Stomach (tissue), 9 donors: ENCODE results near the gene CD200R1L. TPM values are rescaled to one million over a fixed set of nuclear protein-coding genes. Genes with fewer than 3 reads are reported as not detected.
A peak's percentile ranks its signal among the peaks of the same experiment; 100 is the strongest.

Source experiments
- DNase-seq, 2 donors: peaks; one replicate each; pipeline versions ENCODE4 v3.0.0 to v3.0.0-alpha.2; 2013 to 2019
- H3K27ac ChIP-seq, 5 donors: fragments of 200-600 bp in 4 of 5; sonication (generic) in 4 of 5; one replicate each; pipeline ENCODE4 v1.5.1; 2013 to 2019; ENCODE audit warnings: mild to moderate bottlenecking in 1 of 5, moderate library complexity in 1 of 5
- H3K27me3 ChIP-seq, 3 donors: fragments of 200-600 bp; sonication (generic); one replicate each; pipeline ENCODE4 v1.5.1; 2017 to 2019; ENCODE audit warnings: mixed run types in 1 of 3
- H3K36me3 ChIP-seq, 4 donors: fragments of 200-600 bp; sonication (generic); 1 replicate in 3 of 4; 2 replicates in 1 of 4; pipeline ENCODE4 v1.5.1; 2016 to 2019
- H3K4me1 ChIP-seq, 4 donors: fragments of 200-600 bp; sonication (generic); one replicate each; pipeline ENCODE4 v1.5.1; 2016 to 2019
- H3K4me3 ChIP-seq, 4 donors: fragments of 200-600 bp; sonication (generic) in 3 of 4; one replicate each; pipeline ENCODE4 v1.5.1; 2016 to 2019; ENCODE audit warnings: mild to moderate bottlenecking in 1 of 4
- H3K9me3 ChIP-seq, 4 donors: fragments of 200-600 bp; sonication (generic); one replicate each; pipeline ENCODE4 v1.5.1; 2016 to 2019
- EP300 ChIP-seq: sonication (generic); formaldehyde crosslinking; IDR thresholded peaks from one replicate; pipeline ENCODE4 v1.6.1; 2017; ENCODE audit warnings: antibody characterized with exemption
- POLR2A ChIP-seq, 4 donors: fragments of 450-650 bp; IDR thresholded peaks; one replicate each; pipeline ENCODE4 v1.6.1; 2016; ENCODE audit warnings: antibody characterized with exemption in 4 of 4, control low read depth in 2 of 4, mild to moderate bottlenecking in 1 of 4, moderate library complexity in 1 of 4
- POLR2AphosphoS5 ChIP-seq, 3 donors: sonication (generic); formaldehyde crosslinking; IDR thresholded peaks; one replicate each; pipeline ENCODE4 v1.6.1; 2016; ENCODE audit warnings: antibody characterized with exemption in 3 of 3
- WGBS, 5 donors: extraction: QIAGEN DNeasy Blood & Tissue Kit in 3 of 5; methylation state at CpG; one replicate each; pipeline versions ENCODE4 v1.1.5 to v1.1.7; 2013 to 2018; 5-methylcytosine and 5-hydroxymethylcytosine counted together
- intact Hi-C: fragments of 100-400 bp; cut with DNase I; formaldehyde crosslinking; loops from one replicate; pipeline ENCODE4 v1.15.1; 2023; ENCODE audit warnings: low total_unique reads
- polyA plus RNA-seq, 3 donors: library from polyadenylated mRNA; stranded (reverse); fragments of 200-250 nt; gene quantifications; one replicate each; pipeline ENCODE4 v1.2.3, GENCODE V29; 2013
- total RNA-seq, 5 donors: library from RNA; depleted of rRNA; stranded (reverse); fragments of >200 nt; gene quantifications; one replicate each; pipeline versions ENCODE4 v1.1.0 to v1.2.3, GENCODE V29; 2014 to 2016
- TF ChIP-seq, protein P1 (sequence below), 7 experiments: fragments of 450-650 bp in 4 of 7; fragments of 200-600 bp in 3 of 7; sonication (generic) in 3 of 7; IDR thresholded peaks; one replicate each; pipeline ENCODE4 v1.5.1; 2016 to 2019; ENCODE audit warnings: antibody characterized with exemption in 7 of 7, control low read depth in 2 of 7, mild to moderate bottlenecking in 1 of 7
- donor health status: healthy with polysubstance abuse.
- donor health status: Bipolar disorder and iron deficiency.
- donor health status: healthy.

CD200R1L gene
- total and polyA plus RNA-seq, 8 donors, result not detected

DNA sequence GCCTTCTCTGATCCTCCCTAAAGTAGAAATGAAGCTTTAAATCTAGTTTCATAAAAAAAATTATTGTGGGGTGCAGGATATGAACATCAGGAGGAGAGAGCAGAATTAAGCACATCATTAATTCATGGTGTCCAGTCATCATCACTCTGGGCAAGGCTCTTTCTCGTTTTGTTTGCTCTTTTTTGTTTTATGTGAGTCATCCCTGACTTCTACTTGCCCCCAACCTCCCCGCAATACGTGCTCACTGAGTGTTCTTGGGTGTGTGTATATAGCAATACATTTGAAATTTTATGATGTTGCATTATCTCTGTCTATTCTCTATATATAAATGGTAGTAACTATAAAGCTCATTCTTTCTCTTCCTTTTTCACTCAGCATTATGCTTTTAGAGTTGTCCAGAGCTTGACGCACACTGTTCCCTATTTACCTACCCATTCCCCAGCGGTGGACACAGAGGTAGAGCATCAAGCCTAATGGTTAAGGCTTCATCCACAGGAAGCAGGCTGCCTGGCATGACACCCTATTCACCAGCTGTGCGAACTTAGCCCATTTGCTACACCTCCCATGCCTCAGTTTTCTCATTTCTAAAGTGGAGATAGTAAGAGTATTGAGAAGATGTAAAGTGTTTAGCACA, 72.3 kb downstream of the CD200R1L start:
- no peak overlapping the region for H3K4me3 ChIP-seq
- no peaks in the 10 kb centered on the region for H3K27me3 ChIP-seq
- intact Hi-C loops, result no loop called here
- no peaks in the 10 kb centered on the region for H3K36me3 ChIP-seq
- no peaks in the 10 kb centered on the region for H3K9me3 ChIP-seq
- WGBS, 5 donors, result 57 to 76% (median 66%) methylated on average over 6 of the region's 6 CpGs
- no peak for TF ChIP-seq POLR2AphosphoS5 (IDR thresholded peaks at IDR 0.05)
- no peak for TF ChIP-seq POLR2A (IDR thresholded peaks at IDR 0.05)
- TF ChIP-seq EP300, result no peak
- TF ChIP-seq, protein P1, sequence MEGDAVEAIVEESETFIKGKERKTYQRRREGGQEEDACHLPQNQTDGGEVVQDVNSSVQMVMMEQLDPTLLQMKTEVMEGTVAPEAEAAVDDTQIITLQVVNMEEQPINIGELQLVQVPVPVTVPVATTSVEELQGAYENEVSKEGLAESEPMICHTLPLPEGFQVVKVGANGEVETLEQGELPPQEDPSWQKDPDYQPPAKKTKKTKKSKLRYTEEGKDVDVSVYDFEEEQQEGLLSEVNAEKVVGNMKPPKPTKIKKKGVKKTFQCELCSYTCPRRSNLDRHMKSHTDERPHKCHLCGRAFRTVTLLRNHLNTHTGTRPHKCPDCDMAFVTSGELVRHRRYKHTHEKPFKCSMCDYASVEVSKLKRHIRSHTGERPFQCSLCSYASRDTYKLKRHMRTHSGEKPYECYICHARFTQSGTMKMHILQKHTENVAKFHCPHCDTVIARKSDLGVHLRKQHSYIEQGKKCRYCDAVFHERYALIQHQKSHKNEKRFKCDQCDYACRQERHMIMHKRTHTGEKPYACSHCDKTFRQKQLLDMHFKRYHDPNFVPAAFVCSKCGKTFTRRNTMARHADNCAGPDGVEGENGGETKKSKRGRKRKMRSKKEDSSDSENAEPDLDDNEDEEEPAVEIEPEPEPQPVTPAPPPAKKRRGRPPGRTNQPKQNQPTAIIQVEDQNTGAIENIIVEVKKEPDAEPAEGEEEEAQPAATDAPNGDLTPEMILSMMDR (IDR thresholded peaks at IDR 0.05), result no peak
- DNase-seq, result no peak
- H3K27ac ChIP-seq, result peak overlapping the region in 3 of 5 donors; percentile 3 to 63 (median 51)
- H3K4me1 ChIP-seq, result peaks cover 0 to 31% (median 0%) of the 10 kb centered on the region in 4 donors

DNA sequence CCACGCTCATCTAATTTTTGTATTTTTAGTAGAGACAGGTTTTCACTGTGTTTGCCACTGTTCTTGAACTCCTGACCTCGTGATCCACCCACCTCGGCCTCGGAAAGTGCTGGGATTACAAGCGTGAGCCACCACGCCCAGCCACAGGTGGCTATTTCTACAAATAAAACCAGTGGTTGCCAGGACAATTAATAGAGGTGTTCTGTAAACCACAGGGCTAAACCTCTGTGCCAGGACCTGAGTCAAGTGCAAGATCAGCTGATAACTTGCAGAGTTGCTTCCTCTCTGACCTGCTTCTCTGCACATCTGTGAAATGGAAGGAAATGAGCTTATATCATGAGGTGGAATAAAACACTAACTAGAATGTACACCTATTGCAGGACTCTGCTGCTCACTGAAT, 72.8 kb downstream of the CD200R1L start:
- Histone ChIP-seq H3K4me1 (peaks cover 0 to 28% (median 0%) of the 10 kb centered on the region in 4 donors), H3K36me3 (no peaks in the 10 kb centered on the region), H3K27ac (peak overlapping the region in 2 of 5 donors; percentile 2 to 3), H3K9me3 (no peaks in the 10 kb centered on the region), H3K27me3 (no peaks in the 10 kb centered on the region), H3K4me3 (no peak overlapping the region)
- intact Hi-C loops, result no loop called here
- TF ChIP-seq POLR2AphosphoS5 (IDR thresholded peaks at IDR 0.05) (no peak), EP300 (no peak), POLR2A (IDR thresholded peaks at IDR 0.05) (no peak)
- DNase-seq, result peak; percentile 40 to 46
- WGBS, 5 donors, result 43 to 59% (median 48%) methylated on average over 6 of the region's 6 CpGs

DNA sequence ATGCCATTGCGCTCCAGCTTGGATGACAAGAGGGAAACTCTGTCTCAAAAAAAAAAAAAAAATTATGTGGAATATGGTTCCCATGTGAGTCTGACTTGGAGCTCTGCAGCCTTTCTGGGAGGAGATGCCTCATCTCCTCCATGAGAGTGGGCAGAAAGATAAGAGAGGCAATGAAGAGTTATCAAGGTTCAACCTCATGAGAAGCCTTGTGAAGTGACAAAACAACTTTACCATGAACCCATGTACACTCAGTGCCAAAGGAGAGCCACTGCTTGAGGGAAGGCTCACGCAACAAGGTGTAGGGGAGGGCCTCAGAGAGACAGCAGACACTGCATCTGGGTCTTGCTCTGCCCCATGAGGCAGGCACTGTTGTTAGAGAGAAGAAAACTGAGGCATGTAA, 75.7 kb downstream of the CD200R1L start:
- Histone ChIP-seq H3K27me3 (no peaks in the 10 kb centered on the region), H3K4me1 (peaks cover 0 to 16% (median 0%) of the 10 kb centered on the region in 4 donors), H3K36me3 (no peaks in the 10 kb centered on the region), H3K27ac (no peak overlapping the region), H3K4me3 (no peak overlapping the region), H3K9me3 (no peaks in the 10 kb centered on the region)
- no peak for TF ChIP-seq POLR2A (IDR thresholded peaks at IDR 0.05)
- no peak for TF ChIP-seq POLR2AphosphoS5 (IDR thresholded peaks at IDR 0.05)
- no peak for TF ChIP-seq EP300
- TF ChIP-seq, protein P1 (IDR thresholded peaks at IDR 0.05), result no peak
- WGBS, 5 donors, result 94 to 100% (median 97%) methylated on average over 2 of the region's 2 CpGs
- no peak for DNase-seq
- intact Hi-C loops, result no loop called here

DNA sequence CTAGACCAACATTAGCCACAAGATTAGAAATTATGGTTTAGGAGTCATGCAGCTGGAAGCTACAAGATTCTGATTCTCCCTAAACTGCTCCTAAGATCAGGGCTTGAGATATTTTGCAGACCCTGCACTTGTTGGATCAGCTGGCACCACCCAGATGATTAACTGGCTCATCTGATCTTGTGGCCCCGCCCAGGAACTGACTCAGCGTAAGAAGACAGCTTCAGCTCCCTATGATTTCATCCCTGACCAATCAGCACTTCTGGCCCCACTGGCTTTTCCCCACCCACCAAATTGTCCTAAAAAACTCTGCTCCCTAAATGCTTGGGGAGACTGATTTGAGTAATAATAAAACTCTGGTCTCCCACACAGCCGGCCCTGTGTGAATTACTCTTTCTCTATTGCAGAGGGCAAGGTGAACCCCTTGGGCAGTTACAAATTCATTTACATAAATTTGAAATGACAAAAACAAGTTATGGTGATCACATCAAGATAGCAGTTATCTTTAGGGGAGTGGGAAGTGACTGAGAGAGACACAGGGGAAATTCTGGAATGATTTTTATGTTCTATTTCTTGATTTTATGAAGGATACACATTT, 76.5 kb downstream of the CD200R1L start:
- Histone ChIP-seq H3K4me3 (no peak overlapping the region), H3K27me3 (no peaks in the 10 kb centered on the region), H3K9me3 (no peaks in the 10 kb centered on the region), H3K4me1 (peaks cover 0 to 22% (median 0%) of the 10 kb centered on the region in 4 donors), H3K36me3 (no peaks in the 10 kb centered on the region), H3K27ac (no peak overlapping the region)
- WGBS, 5 donors, result 81 to 90% (median 87%) methylated on average over 2 to 3 of the region's 3 CpGs
- intact Hi-C loops, result no loop called here
- TF ChIP-seq POLR2AphosphoS5 (IDR thresholded peaks at IDR 0.05) (no peak), EP300 (no peak), POLR2A (IDR thresholded peaks at IDR 0.05) (no peak)
- no peak for DNase-seq

DNA sequence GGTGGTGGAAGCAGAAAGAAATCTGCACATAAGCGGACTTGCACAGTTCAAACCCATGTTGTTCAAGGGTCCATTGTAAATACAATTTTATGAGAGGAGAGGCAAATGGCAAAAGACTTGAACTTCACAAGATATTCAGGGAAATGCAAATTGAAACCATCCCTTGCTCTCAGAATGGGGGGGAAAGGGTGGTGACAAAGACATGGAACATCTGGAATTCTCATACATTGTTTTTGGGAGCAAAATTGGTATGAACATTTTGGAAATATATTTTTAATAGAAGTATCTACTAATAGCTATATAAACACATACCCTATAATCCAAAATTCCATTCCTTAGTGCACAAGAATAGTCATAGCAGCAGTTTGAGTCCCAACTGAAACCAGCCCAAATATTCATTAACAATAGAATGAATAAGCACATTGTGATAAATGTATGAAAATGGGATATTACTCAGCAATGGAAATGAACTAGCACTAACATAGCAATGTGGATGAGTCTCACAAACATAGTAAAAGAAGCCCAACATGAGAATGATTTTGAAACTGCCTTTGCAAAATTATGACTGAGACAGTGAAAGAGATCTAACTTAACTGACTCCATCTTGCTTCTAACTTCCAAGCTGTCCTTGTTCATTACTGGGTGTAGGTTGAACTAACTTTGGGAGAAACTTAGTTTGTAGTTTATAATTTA, 77.2 kb downstream of the CD200R1L start:
- H3K4me3 ChIP-seq, result no peak overlapping the region
- no peak for TF ChIP-seq POLR2A (IDR thresholded peaks at IDR 0.05)
- no peak for TF ChIP-seq EP300
- TF ChIP-seq POLR2AphosphoS5 (IDR thresholded peaks at IDR 0.05), result no peak
- TF ChIP-seq, protein P1 (IDR thresholded peaks at IDR 0.05), result no peak
- H3K9me3 ChIP-seq, result no peaks in the 10 kb centered on the region
- no peak for DNase-seq
- 75 to 96% (median 88%) methylated on average over 1 of the region's 1 CpG for WGBS, 5 donors
- no peaks in the 10 kb centered on the region for H3K36me3 ChIP-seq
- no peak overlapping the region for H3K27ac ChIP-seq
- H3K4me1 ChIP-seq, result peaks cover 0 to 19% (median 0%) of the 10 kb centered on the region in 4 donors
- intact Hi-C loops, result no loop called here
- H3K27me3 ChIP-seq, result no peaks in the 10 kb centered on the region
